ENCODE data around the gene SHANK3. TPM values are rescaled to one million over a fixed set of nuclear protein-coding genes. Genes with fewer than 3 reads are reported as not detected.
A peak's percentile ranks its signal among the peaks of the same experiment; 100 is the strongest.
"Not testable (repeated sequence)": the region's sequence is repeated elsewhere in the genome, so short reads cannot be mapped to it uniquely, and the experiment has no call there.

The SHANK3 gene
- total RNA-seq, 6 experiments from 2014 or later = 0.65 to 0.97 (median 0.68) TPM

DNA sequence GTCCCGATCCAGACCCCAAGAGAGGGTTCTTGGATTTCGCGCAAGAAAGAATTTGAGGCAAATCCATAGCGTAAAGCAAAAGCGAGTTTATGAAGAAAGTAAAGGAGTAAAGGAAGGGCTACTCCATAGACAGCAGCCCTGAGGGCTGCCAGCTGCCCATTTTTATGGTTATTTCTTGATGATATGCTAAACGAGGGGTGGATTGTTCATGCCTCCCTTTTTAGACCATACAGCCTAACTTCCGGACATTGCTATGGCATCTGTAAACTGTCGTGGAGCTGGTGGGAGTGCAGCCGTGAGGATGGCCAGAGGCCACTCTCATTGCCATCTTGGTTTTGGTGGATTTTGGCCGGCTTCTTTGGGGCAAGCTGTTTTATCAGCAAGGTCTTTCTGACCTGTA is 19.4 kb upstream of the SHANK3 start:
- TF ChIP-seq, protein P1, sequence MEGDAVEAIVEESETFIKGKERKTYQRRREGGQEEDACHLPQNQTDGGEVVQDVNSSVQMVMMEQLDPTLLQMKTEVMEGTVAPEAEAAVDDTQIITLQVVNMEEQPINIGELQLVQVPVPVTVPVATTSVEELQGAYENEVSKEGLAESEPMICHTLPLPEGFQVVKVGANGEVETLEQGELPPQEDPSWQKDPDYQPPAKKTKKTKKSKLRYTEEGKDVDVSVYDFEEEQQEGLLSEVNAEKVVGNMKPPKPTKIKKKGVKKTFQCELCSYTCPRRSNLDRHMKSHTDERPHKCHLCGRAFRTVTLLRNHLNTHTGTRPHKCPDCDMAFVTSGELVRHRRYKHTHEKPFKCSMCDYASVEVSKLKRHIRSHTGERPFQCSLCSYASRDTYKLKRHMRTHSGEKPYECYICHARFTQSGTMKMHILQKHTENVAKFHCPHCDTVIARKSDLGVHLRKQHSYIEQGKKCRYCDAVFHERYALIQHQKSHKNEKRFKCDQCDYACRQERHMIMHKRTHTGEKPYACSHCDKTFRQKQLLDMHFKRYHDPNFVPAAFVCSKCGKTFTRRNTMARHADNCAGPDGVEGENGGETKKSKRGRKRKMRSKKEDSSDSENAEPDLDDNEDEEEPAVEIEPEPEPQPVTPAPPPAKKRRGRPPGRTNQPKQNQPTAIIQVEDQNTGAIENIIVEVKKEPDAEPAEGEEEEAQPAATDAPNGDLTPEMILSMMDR (IDR thresholded peaks at IDR 0.05) = no peak
- Mint-ChIP-seq H3K9me3 (peaks cover 15% of the 10 kb centered on the region), H3K4me1 (ENCODE audit: low read depth) (peaks cover 18% of the 10 kb centered on the region), H3K27ac (no peak overlapping the region), H3K4me3 (no peak overlapping the region), H3K27me3 (ENCODE audit: insufficient read depth) (peaks cover 2% of the 10 kb centered on the region), H3K36me3 (ENCODE audit: low read depth) (no peaks in the 10 kb centered on the region)
- no peak for DNase-seq

DNA sequence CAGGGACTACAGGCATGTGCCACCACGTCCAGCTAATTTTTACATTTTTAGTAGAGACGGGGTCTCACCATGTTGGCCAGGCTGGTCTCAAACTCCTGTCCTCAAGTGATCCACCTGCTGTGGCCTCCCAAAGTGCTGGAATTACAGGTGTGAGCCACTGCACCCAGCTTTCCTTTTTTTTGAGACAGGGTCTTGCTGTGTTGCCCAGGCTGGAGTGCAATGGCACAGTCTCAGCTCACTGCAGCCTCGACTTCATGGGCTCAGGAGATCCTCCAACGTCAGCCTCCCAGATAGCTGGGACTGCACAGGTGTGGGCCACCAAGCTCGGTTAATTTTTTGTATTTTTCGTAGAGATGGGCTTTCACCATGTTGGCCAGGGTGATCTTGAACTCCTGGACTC is 18.0 kb upstream of the SHANK3 start:
- H3K27me3 Mint-ChIP-seq (ENCODE audit: insufficient read depth); H3K27ac Mint-ChIP-seq; H3K9me3 Mint-ChIP-seq; DNase-seq; H3K4me3 Mint-ChIP-seq; H3K36me3 Mint-ChIP-seq (ENCODE audit: low read depth): not testable (repeated sequence)
- peaks cover 18% of the 10 kb centered on the region for H3K4me1 Mint-ChIP-seq (ENCODE audit: low read depth)

DNA sequence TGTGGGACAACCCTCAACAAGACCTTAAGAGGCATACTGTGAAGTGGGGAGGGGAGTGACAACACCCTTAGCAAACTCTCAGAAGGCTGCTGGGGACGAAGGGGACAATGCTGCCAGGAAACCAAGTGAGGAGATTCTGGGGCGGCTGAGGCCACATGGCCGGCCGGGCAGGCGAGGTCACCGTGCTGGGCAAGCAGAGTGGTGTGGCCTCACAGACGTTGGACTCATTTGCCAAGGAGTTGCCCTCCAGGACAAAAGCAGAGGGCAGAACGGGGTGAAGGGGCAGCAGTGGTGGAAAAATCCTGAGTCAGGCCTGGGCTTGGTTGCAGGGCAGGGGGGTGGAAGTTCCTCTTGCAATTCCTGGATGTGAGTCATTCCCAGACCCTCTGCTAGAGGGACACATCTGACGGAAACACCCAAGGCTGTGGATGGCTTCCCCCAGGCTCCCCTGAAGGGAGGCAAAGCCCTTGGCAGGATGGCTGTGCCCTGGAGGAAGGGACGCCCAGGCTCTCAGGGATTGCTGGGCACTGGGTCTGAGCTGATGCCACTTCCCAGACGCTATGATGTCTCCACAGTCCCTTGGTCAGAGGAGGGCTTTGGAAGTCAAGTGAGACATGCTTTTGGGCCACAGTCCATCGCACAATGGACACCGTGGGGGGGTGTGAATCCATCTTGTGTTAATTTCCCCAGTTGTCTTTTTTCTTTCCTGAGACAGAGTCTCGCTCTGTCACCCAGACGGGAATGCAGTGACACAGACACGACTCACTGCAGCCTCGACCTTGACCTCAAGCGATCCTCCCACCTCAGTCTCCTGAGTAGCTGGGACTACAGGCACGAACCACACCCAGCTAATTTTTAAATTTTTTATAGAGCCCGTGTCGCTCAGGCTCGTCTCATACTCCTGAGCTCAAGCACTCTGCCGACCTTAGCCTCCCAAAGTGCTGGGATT is 16.2 kb upstream of the SHANK3 start:
- peak overlapping the region; percentile 53 for H3K27ac Mint-ChIP-seq
- no peaks in the 10 kb centered on the region for H3K9me3 Mint-ChIP-seq

DNA sequence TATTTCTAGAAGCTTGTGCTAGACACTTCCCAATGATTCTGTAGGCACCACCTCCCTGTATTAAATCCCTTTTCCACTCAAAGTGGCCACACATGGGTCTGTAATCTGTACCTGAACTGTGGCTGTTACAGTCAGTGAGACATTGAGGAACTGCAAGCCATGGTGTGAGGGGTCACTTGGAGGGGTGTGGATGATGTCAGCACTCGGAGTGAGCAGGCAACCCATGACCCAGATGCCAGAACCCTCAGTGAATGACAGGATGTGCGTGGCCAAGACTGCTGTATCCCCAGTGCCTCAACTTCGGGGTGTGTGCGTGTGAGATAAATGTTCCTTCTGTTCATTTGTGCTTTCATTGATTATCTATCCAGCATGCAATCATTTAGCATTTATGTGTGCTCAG is 14.7 kb upstream of the SHANK3 start:
- TF ChIP-seq, protein P1 (IDR thresholded peaks at IDR 0.05) = no peak
- Mint-ChIP-seq H3K27ac (no peak overlapping the region), H3K4me3 (no peak overlapping the region), H3K4me1 (ENCODE audit: low read depth) (peaks cover 18% of the 10 kb centered on the region), H3K36me3 (ENCODE audit: low read depth) (peaks cover 4% of the 10 kb centered on the region; the same call in 1 of the 2 replicates), H3K9me3 (no peaks in the 10 kb centered on the region), H3K27me3 (ENCODE audit: insufficient read depth) (no peaks in the 10 kb centered on the region; the same call in 1 of the 2 replicates)
- DNase-seq = no peak

More for the DNA sequence above, 16.2 kb upstream of the SHANK3 start:
- peak; percentile 44 for DNase-seq
- Mint-ChIP-seq H3K4me3 (peak overlapping the region; percentile 36), H3K27me3 (ENCODE audit: insufficient read depth) (peaks cover 2% of the 10 kb centered on the region), H3K36me3 (ENCODE audit: low read depth) (peaks cover 4% of the 10 kb centered on the region; the same call in 1 of the 2 replicates), H3K4me1 (ENCODE audit: low read depth) (peaks cover 18% of the 10 kb centered on the region)
- TF ChIP-seq, protein P1 (IDR thresholded peaks at IDR 0.05) = no peak

DNA sequence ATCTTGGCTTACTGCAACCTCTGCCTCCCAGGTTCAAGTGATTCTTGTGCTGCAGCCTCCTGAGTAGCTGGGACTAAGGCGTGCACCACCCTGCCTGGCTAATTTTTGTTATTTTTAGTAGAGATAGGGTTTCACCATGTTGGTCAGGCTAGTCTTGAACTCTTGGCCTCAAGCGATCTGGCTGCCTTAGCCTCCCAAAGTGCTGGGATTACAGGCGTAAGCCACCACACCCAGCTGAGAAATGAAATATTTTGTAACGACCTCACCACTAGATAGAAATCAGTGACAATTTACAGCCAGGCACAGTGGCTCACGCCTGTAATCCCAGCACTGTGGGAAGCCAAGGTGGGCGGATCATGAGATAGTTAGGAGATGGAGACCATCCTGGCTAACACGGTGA is 12.9 kb upstream of the SHANK3 start:
- not testable (repeated sequence) for H3K9me3 Mint-ChIP-seq; H3K36me3 Mint-ChIP-seq (ENCODE audit: low read depth); H3K4me3 Mint-ChIP-seq; DNase-seq; H3K27ac Mint-ChIP-seq; H3K27me3 Mint-ChIP-seq (ENCODE audit: insufficient read depth)
- peaks cover 18% of the 10 kb centered on the region for H3K4me1 Mint-ChIP-seq (ENCODE audit: low read depth)

DNA sequence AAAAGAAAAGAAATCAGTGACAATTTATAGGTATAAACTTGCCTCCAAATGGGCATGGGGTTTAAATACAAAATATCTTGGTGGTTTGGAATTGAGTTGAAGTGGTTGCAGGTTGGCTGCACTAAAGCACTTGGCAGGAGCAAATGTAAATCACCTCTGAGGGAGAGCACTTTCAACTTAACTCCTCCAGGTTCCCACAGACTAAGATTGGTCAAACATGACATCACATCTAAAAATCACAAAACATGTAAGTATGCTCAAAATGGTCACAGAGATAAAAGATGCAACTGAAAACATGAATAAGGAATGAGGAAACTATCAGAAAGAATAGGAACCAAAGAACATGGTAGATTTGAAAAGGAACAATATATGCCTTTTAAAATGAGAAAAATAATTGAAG is 12.3 kb upstream of the SHANK3 start:
- TF ChIP-seq, protein P1 (IDR thresholded peaks at IDR 0.05) = no peak
- Mint-ChIP-seq H3K27ac (no peak overlapping the region), H3K4me3 (no peak overlapping the region), H3K4me1 (ENCODE audit: low read depth) (peaks cover 17% of the 10 kb centered on the region), H3K36me3 (ENCODE audit: low read depth) (peaks cover 4% of the 10 kb centered on the region; the same call in 1 of the 2 replicates), H3K9me3 (no peaks in the 10 kb centered on the region), H3K27me3 (ENCODE audit: insufficient read depth) (no peaks in the 10 kb centered on the region; the same call in 1 of the 2 replicates)
- no peak for DNase-seq
